GM12872 (cell line): Measurements from ENCODE around the gene GCGR.

ENCODE experiments used
- CTCF ChIP-seq: IDR thresholded peaks from 3 replicates; pipeline ENCODE4 v1.5.1; 2011; ENCODE audit warnings: low read depth, mild to moderate bottlenecking, low read length, moderate library complexity; ENCODE audit not compliant: insufficient read depth

Gene GCGR

DNA sequence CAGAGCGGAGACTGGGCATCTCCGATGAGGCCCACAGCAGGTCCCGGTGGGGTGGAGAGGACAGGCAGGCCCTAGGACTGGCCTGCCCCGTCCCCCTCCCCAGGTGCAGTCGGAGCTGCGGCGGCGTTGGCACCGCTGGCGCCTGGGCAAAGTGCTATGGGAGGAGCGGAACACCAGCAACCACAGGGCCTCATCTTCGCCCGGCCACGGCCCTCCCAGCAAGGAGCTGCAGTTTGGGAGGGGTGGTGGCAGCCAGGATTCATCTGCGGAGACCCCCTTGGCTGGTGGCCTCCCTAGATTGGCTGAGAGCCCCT is 9.4 kb downstream of the GCGR start:
- TF ChIP-seq CTCF: no peak

GRCh38 chr17:81813861-81814683 is 10.1 kb downstream of the GCGR start:
- TF ChIP-seq CTCF: no peak

GRCh38 chr17:81814748-81815645 is 11.0 kb downstream of the GCGR start:
- no peak for TF ChIP-seq CTCF

DNA sequence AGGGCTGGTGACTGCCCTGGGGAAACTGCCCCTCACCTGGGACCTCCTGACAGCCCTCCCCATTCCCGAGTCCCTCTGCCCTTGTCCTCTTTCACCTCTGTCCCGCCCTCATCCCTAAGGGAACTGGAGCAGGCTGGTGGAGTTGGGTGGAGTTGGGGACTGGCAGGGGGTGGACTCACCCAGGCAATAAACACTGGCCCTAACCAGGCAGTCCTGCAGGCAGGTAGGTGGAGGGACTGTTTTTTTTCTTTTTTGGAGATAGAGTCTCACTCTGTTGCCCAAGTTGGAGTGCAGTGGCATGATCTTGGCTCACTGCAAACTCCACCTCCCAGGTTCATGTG is 11.7 kb downstream of the GCGR start:
- no peak for TF ChIP-seq CTCF

GRCh38 chr17:81817758-81818147 is 13.8 kb downstream of the GCGR start:
- TF ChIP-seq CTCF: no peak

- no peak for TF ChIP-seq CTCF
These were observed 15.8 kb downstream of the GCGR start for GRCh38 chr17:81819708-81820107.

DNA sequence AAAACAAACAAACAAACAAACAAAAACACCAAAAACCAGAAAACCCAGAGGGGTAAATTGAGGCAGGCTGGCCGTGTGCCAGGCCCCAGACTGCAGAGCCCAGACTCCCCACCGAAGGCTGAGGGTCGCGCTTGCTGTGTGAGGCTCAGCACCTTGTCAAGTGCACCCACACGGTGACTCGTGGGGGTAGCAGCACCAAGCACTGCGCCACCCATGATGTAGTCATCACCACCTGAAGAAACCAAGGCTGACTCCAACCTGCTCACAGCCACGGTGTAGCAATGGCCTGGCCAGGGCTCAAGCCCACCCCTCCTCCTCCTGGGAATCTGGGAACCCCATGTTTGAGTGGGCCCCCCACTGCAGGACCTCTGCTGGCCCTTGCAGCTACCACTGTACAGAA is 17.2 kb downstream of the GCGR start:
- TF ChIP-seq CTCF: no peak
